GM23338 (cell line): ENCODE data around the gene MFSD6. TPM values are rescaled to one million over a fixed set of nuclear protein-coding genes. Genes with fewer than 3 reads are reported as not detected.

ENCODE experiments used
- ATAC-seq: fragments of 200-7000 bp; cut with Tn5 transposase; 3 replicates; pipeline ENCODE4 v1.9.1; 2020
- DNase-seq: peaks from one replicate; pipeline ENCODE4 v3.0.0-alpha.2; 2015; ENCODE audit warnings: low spot score
- H2AFZ ChIP-seq: fragments of 200-600 bp; sonication (generic); 2 replicates; pipeline ENCODE4 v1.8.0; 2016; ENCODE audit warnings: antibody characterized with exemption, mild to moderate bottlenecking, moderate library complexity
- H3F3A ChIP-seq: fragments of 200-600 bp; sonication (generic); replicated peaks from 2 replicates; pipeline ENCODE4 v1.8.0; 2017; ENCODE audit warnings: antibody characterized with exemption, mixed run types, low read depth
- H3K27ac ChIP-seq: fragments of 200-600 bp; sonication (generic); 2 replicates; pipeline ENCODE4 v1.6.1; 2016; ENCODE audit warnings: low read depth
- H3K27me3 ChIP-seq: fragments of 200-600 bp; sonication (generic); 2 replicates; pipeline ENCODE4 v1.8.0; 2016; ENCODE audit warnings: mild to moderate bottlenecking, mixed run types, moderate library complexity; ENCODE audit not compliant: insufficient read depth
- H3K36me3 ChIP-seq: fragments of 200-600 bp; sonication (generic); 2 replicates; pipeline ENCODE4 v1.8.0; 2016; ENCODE audit warnings: mild to moderate bottlenecking; ENCODE audit not compliant: insufficient read depth
- H3K4me1 ChIP-seq: fragments of 200-600 bp; sonication (generic); 2 replicates; pipeline ENCODE4 v1.8.0; 2016; ENCODE audit warnings: mild to moderate bottlenecking, moderate library complexity; ENCODE audit not compliant: insufficient read depth
- H3K4me2 ChIP-seq: fragments of 200-600 bp; sonication (generic); 2 replicates; pipeline ENCODE4 v1.7.1; 2017; ENCODE audit warnings: mixed run types
- H3K4me3 ChIP-seq: fragments of 200-600 bp; sonication (generic); 2 replicates; pipeline ENCODE4 v1.6.1; 2016; ENCODE audit warnings: mixed run types
- H3K79me2 ChIP-seq: fragments of 200-600 bp; sonication (generic); replicated peaks from 2 replicates; pipeline ENCODE4 v1.8.0; 2017; ENCODE audit warnings: mild to moderate bottlenecking; ENCODE audit not compliant: insufficient read depth
- H3K9me2 ChIP-seq: fragments of 200-600 bp; sonication (generic); 2 replicates; pipeline ENCODE4 v1.8.0; 2017; ENCODE audit not compliant: insufficient read depth
- H4K20me1 ChIP-seq: fragments of 200-600 bp; sonication (generic); replicated peaks from 2 replicates; pipeline ENCODE4 v1.8.0; 2017; ENCODE audit warnings: mild to moderate bottlenecking; ENCODE audit not compliant: insufficient read depth
- H3K27ac Mint-ChIP-seq: 2 replicates; pipeline ENCODE4 v1.8.0; 2020; ENCODE audit warnings: inconsistent platforms, mild to moderate bottlenecking, moderate library complexity, mixed read lengths
- H3K27me3 Mint-ChIP-seq: 3 replicates; pipeline ENCODE4 v1.8.0; 2022; ENCODE audit warnings: low read depth, mild to moderate bottlenecking, moderate library complexity, mixed read lengths, inconsistent platforms; ENCODE audit not compliant: insufficient read depth, poor library complexity
- H3K36me3 Mint-ChIP-seq: 3 replicates; pipeline ENCODE4 v1.8.0; 2021; ENCODE audit warnings: low read depth, mild to moderate bottlenecking, inconsistent platforms, moderate library complexity, mixed read lengths
- H3K4me1 Mint-ChIP-seq: 3 replicates; pipeline ENCODE4 v1.8.0; 2020; ENCODE audit warnings: mild to moderate bottlenecking, inconsistent platforms, mixed read lengths
- H3K4me3 Mint-ChIP-seq: 3 replicates; pipeline ENCODE4 v1.8.0; 2021; ENCODE audit warnings: moderate library complexity, mild to moderate bottlenecking, inconsistent platforms, mixed read lengths
- H3K9me3 Mint-ChIP-seq: 3 replicates; pipeline ENCODE4 v1.8.0; 2020; ENCODE audit warnings: moderate library complexity, mild to moderate bottlenecking, inconsistent platforms, mixed read lengths
- EZH2 ChIP-seq: fragments of 200-600 bp; sonication (generic); IDR thresholded peaks from one replicate; pipeline ENCODE4 v1.8.0; 2017; ENCODE audit warnings: antibody characterized with exemption, mild to moderate bottlenecking, low read depth; ENCODE audit not compliant: unreplicated experiment
- JUNB ChIP-seq: IDR thresholded peaks from one replicate; pipeline ENCODE4 v1.6.1; 2016; ENCODE audit warnings: antibody characterized with exemption; ENCODE audit not compliant: unreplicated experiment
- NANOG ChIP-seq: IDR thresholded peaks from 2 replicates; pipeline ENCODE4 v1.6.1; 2016; ENCODE audit warnings: antibody characterized with exemption, borderline replicate concordance
- POLR2AphosphoS5 ChIP-seq: IDR thresholded peaks from 2 replicates; pipeline ENCODE4 v1.6.1; 2016; ENCODE audit warnings: antibody characterized with exemption, low read depth
- STAT1 ChIP-seq: IDR thresholded peaks from one replicate; pipeline ENCODE4 v1.6.1; 2016; ENCODE audit warnings: antibody characterized with exemption; ENCODE audit not compliant: unreplicated experiment
- ZNF331 ChIP-seq: fragments of 250-450 bp; sonication (Bioruptor Pico); IDR thresholded peaks from 2 replicates; pipeline ENCODE4 v1.5.0; 2020; ENCODE audit warnings: low read depth, mild to moderate bottlenecking, moderate library complexity
- polyA plus RNA-seq: library from polyadenylated mRNA; unstranded; fragments of >200 nt; fragmentation: Nextera tagmentation; extraction: Ambion mirVana; gene quantifications from 2 replicates; pipeline ENCODE4 v1.2.1, GENCODE V29; 2016
- total RNA-seq: library from RNA; depleted of rRNA; stranded (reverse); fragments of >200 nt; shearing (Covaris generic); gene quantifications from 2 replicates; pipeline ENCODE4 v1.2.3, GENCODE V29; 2014
- TF ChIP-seq, protein P1 (sequence below): IDR thresholded peaks from 2 replicates; pipeline ENCODE4 v1.6.1; 2016; ENCODE audit warnings: antibody characterized with exemption
- TF ChIP-seq, protein P2 (sequence below): IDR thresholded peaks from one replicate; pipeline ENCODE4 v1.6.1; 2018; ENCODE audit warnings: antibody characterized with exemption; ENCODE audit not compliant: unreplicated experiment
- TF ChIP-seq, protein P3 (sequence below): fragments of 250-450 bp; sonication (Bioruptor Pico); IDR thresholded peaks from 2 replicates; pipeline ENCODE4 v1.5.0; 2020; ENCODE audit warnings: mild to moderate bottlenecking, moderate library complexity

The MFSD6 gene
- total and polyA plus RNA-seq, 2 experiments from 2014 or later: 2.3 to 9.6 TPM

DNA sequence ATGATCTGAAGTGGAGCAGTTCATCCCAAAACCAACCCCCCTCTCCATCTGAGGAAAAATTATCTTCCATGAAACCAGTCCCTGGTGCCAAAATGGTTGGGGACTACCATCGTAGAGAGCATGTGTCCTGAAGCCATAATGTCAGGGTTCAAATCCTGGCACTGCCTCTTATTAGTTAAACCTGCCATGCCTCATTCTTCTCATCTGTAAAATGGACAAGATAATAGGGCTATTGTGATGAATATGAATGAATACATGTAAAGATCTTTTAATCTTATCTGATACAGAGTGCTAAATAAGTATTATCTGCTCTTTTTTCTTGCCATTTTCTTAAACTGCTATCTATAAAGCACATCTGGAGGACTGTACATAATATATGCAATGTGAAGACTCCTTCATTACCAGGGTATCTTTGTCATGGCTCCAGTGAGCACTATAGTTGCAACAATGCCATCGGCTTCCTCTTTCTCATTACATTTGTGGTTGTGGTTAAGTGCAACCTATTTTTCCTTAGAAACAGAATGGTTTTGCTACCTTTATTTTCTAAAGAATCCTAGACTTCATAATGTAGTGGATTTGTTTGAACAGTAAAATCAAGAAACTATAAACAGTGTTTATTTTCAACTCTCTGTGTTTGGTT is 27.0 kb downstream of the MFSD6 start:
- Mint-ChIP-seq H3K4me1 (no peaks in the 10 kb centered on the region), H3K36me3 (peaks cover 7% of the 10 kb centered on the region), H3K4me3 (no peak overlapping the region), H3K27ac (no peak overlapping the region), H3K9me3 (peaks cover 8% of the 10 kb centered on the region), H3K27me3 (no peaks in the 10 kb centered on the region)
- Histone ChIP-seq H3K4me2 (no peak overlapping the region), H3K36me3 (no peaks in the 10 kb centered on the region), H3K27ac (no peak overlapping the region), H3K79me2 (no peaks in the 10 kb centered on the region), H2AFZ (no peak overlapping the region), H3K4me3 (no peak overlapping the region), H3K9me2 (peaks cover 5% of the 10 kb centered on the region; the same call in 1 of the 2 replicates), H3F3A (no peaks in the 10 kb centered on the region), H3K27me3 (no peaks in the 10 kb centered on the region), H3K4me1 (no peaks in the 10 kb centered on the region), H4K20me1 (no peaks in the 10 kb centered on the region)
- TF ChIP-seq, protein P1, sequence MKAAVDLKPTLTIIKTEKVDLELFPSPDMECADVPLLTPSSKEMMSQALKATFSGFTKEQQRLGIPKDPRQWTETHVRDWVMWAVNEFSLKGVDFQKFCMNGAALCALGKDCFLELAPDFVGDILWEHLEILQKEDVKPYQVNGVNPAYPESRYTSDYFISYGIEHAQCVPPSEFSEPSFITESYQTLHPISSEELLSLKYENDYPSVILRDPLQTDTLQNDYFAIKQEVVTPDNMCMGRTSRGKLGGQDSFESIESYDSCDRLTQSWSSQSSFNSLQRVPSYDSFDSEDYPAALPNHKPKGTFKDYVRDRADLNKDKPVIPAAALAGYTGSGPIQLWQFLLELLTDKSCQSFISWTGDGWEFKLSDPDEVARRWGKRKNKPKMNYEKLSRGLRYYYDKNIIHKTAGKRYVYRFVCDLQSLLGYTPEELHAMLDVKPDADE: no peak
- TF ChIP-seq NANOG (no peak), POLR2AphosphoS5 (no peak), EZH2 (no peak), JUNB (no peak), STAT1 (no peak), ZNF331 (CRISPR knock-in tag) (no peak)
- TF ChIP-seq, protein P2, sequence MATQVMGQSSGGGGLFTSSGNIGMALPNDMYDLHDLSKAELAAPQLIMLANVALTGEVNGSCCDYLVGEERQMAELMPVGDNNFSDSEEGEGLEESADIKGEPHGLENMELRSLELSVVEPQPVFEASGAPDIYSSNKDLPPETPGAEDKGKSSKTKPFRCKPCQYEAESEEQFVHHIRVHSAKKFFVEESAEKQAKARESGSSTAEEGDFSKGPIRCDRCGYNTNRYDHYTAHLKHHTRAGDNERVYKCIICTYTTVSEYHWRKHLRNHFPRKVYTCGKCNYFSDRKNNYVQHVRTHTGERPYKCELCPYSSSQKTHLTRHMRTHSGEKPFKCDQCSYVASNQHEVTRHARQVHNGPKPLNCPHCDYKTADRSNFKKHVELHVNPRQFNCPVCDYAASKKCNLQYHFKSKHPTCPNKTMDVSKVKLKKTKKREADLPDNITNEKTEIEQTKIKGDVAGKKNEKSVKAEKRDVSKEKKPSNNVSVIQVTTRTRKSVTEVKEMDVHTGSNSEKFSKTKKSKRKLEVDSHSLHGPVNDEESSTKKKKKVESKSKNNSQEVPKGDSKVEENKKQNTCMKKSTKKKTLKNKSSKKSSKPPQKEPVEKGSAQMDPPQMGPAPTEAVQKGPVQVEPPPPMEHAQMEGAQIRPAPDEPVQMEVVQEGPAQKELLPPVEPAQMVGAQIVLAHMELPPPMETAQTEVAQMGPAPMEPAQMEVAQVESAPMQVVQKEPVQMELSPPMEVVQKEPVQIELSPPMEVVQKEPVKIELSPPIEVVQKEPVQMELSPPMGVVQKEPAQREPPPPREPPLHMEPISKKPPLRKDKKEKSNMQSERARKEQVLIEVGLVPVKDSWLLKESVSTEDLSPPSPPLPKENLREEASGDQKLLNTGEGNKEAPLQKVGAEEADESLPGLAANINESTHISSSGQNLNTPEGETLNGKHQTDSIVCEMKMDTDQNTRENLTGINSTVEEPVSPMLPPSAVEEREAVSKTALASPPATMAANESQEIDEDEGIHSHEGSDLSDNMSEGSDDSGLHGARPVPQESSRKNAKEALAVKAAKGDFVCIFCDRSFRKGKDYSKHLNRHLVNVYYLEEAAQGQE: no peak
- TF ChIP-seq, protein P3, sequence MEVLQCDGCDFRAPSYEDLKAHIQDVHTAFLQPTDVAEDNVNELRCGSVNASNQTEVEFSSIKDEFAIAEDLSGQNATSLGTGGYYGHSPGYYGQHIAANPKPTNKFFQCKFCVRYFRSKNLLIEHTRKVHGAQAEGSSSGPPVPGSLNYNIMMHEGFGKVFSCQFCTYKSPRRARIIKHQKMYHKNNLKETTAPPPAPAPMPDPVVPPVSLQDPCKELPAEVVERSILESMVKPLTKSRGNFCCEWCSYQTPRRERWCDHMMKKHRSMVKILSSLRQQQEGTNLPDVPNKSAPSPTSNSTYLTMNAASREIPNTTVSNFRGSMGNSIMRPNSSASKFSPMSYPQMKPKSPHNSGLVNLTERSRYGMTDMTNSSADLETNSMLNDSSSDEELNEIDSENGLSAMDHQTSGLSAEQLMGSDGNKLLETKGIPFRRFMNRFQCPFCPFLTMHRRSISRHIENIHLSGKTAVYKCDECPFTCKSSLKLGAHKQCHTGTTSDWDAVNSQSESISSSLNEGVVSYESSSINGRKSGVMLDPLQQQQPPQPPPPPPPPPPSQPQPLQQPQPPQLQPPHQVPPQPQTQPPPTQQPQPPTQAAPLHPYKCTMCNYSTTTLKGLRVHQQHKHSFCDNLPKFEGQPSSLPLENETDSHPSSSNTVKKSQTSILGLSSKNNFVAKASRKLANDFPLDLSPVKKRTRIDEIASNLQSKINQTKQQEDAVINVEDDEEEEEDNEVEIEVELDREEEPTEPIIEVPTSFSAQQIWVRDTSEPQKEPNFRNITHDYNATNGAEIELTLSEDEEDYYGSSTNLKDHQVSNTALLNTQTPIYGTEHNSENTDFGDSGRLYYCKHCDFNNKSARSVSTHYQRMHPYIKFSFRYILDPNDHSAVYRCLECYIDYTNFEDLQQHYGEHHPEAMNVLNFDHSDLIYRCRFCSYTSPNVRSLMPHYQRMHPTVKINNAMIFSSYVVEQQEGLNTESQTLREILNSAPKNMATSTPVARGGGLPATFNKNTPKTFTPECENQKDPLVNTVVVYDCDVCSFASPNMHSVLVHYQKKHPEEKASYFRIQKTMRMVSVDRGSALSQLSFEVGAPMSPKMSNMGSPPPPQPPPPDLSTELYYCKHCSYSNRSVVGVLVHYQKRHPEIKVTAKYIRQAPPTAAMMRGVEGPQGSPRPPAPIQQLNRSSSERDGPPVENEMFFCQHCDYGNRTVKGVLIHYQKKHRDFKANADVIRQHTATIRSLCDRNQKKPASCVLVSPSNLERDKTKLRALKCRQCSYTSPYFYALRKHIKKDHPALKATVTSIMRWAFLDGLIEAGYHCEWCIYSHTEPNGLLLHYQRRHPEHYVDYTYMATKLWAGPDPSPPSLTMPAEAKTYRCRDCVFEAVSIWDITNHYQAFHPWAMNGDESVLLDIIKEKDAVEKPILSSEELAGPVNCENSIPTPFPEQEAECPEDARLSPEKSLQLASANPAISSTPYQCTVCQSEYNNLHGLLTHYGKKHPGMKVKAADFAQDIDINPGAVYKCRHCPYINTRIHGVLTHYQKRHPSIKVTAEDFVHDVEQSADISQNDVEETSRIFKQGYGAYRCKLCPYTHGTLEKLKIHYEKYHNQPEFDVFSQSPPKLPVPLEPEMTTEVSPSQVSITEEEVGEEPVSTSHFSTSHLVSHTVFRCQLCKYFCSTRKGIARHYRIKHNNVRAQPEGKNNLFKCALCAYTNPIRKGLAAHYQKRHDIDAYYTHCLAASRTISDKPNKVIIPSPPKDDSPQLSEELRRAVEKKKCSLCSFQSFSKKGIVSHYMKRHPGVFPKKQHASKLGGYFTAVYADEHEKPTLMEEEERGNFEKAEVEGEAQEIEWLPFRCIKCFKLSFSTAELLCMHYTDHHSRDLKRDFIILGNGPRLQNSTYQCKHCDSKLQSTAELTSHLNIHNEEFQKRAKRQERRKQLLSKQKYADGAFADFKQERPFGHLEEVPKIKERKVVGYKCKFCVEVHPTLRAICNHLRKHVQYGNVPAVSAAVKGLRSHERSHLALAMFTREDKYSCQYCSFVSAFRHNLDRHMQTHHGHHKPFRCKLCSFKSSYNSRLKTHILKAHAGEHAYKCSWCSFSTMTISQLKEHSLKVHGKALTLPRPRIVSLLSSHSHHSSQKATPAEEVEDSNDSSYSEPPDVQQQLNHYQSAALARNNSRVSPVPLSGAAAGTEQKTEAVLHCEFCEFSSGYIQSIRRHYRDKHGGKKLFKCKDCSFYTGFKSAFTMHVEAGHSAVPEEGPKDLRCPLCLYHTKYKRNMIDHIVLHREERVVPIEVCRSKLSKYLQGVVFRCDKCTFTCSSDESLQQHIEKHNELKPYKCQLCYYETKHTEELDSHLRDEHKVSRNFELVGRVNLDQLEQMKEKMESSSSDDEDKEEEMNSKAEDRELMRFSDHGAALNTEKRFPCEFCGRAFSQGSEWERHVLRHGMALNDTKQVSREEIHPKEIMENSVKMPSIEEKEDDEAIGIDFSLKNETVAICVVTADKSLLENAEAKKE (CRISPR knock-in tag): no peak
- DNase-seq: no peak
- no peak for ATAC-seq
